Endothelial cell of umbilical vein (primary cell): ENCODE measurements around the gene CNGA4. TPM values are rescaled to one million over a fixed set of nuclear protein-coding genes. Genes with fewer than 3 reads are reported as not detected.

Experiments
- BruUV-seq: library from RNA; stranded (reverse); fragments of 400-500 nt; replicated peaks from 2 replicates; lab custom pipeline; 2021; lab: Mats Ljungman, UMichigan
- CTCF ChIA-PET: fragments of 300-600, 350-600 bp; sonication (Branson Sonifier 250); formaldehyde crosslinking; loops from one replicate; lab custom pipeline; 2021; ENCODE audit warnings: antibody characterized with exemption, inconsistent platforms; lab: Charles Lee
- POLR2A ChIA-PET: fragments of 300-600, 350-600 bp; sonication (Branson Sonifier 250); formaldehyde crosslinking; loops from one replicate; lab custom pipeline; 2021; ENCODE audit warnings: antibody characterized with exemption, inconsistent platforms; lab: Charles Lee
- DNase-seq: peaks from one replicate; pipeline ENCODE4 v3.0.0-alpha.2; 2011; ENCODE audit warnings: low read depth, low spot score
- FAIRE-seq: peaks from 2 replicates; lab custom pipeline; 2011; peaks lifted over from hg19 to GRCh38; lab: Jason Lieb, UNC
- H2AFZ ChIP-seq: 2 replicates; pipeline ENCODE4 v1.6.0; 2012; ENCODE audit warnings: low read depth, low read length, control low read depth, inconsistent platforms
- H3K27ac ChIP-seq: 2 replicates; pipeline ENCODE4 v1.5.1; 2011; ENCODE audit warnings: low read depth, mild to moderate bottlenecking, control low read depth, low read length, moderate library complexity; ENCODE audit not compliant: insufficient read depth
- H3K27me3 ChIP-seq, 2 experiments: 2 replicates each; pipeline versions ENCODE4 v1.6.0 to v1.6.1; 2011; ENCODE audit warnings: low read length in 2 of 2, mixed read lengths in 1 of 2; ENCODE audit not compliant: control insufficient read depth in 2 of 2, insufficient read depth in 2 of 2
- H3K36me3 ChIP-seq, 2 experiments: 2 replicates in 1 of 2; 3 replicates in 1 of 2; pipeline ENCODE4 v1.5.1; 2011; ENCODE audit warnings: low read length in 2 of 2, mild to moderate bottlenecking in 1 of 2, moderate library complexity in 1 of 2; ENCODE audit not compliant: control insufficient read depth in 2 of 2, insufficient read depth in 2 of 2; ENCODE audit errors: extremely low read depth in 1 of 2
- H3K4me1 ChIP-seq: 3 replicates; pipeline ENCODE4 v1.5.1; 2011; ENCODE audit warnings: mild to moderate bottlenecking, low read length; ENCODE audit not compliant: control insufficient read depth, insufficient read depth; ENCODE audit errors: extremely low read depth
- H3K4me2 ChIP-seq: 2 replicates; pipeline ENCODE4 v1.6.1; 2011; ENCODE audit warnings: low read length, control low read depth, mixed read lengths; ENCODE audit not compliant: insufficient read depth
- H3K4me3 ChIP-seq, 3 experiments: fragments of 200-600 bp in 1 of 3; sonication (generic), shearing (Covaris generic) in 1 of 3; replicated peaks in 1 of 3; 2 replicates each; pipeline ENCODE4 v1.5.1; 2011 to 2016; ENCODE audit warnings: control low read depth in 3 of 3, low read length in 3 of 3, mild to moderate bottlenecking in 2 of 3, inconsistent platforms in 1 of 3, low read depth in 1 of 3, moderate library complexity in 1 of 3; ENCODE audit not compliant: insufficient read depth in 1 of 3
- H3K79me2 ChIP-seq: 2 replicates; pipeline ENCODE4 v1.6.0; 2012; ENCODE audit warnings: low read length, inconsistent platforms; ENCODE audit not compliant: control insufficient read depth, insufficient read depth
- H3K9ac ChIP-seq: replicated peaks from 2 replicates; pipeline ENCODE3; 2011; ENCODE audit warnings: low read length, control low read depth; ENCODE audit not compliant: insufficient read depth; ENCODE audit errors: extremely low read depth
- H3K9me1 ChIP-seq: replicated peaks from 3 replicates; pipeline ENCODE4 v1.6.0; 2011; ENCODE audit warnings: mild to moderate bottlenecking, low read length; ENCODE audit not compliant: control insufficient read depth, insufficient read depth; ENCODE audit errors: extremely low read depth
- H3K9me3 ChIP-seq: replicated peaks from 2 replicates; pipeline ENCODE4 v1.5.1; 2012; ENCODE audit warnings: low read length, inconsistent platforms; ENCODE audit not compliant: control insufficient read depth, insufficient read depth
- H4K20me1 ChIP-seq: replicated peaks from 2 replicates; pipeline ENCODE3; 2011; ENCODE audit warnings: mild to moderate bottlenecking, low read length; ENCODE audit not compliant: control insufficient read depth, insufficient read depth; ENCODE audit errors: extremely low read depth
- CTCF ChIP-seq, 2 donors: IDR thresholded peaks; 1 replicate in 1 of 2; 2 replicates in 1 of 2; pipeline ENCODE4 v1.5.1; 2011; ENCODE audit warnings: low read length in 2 of 2, mild to moderate bottlenecking in 2 of 2, moderate library complexity in 2 of 2, control low read depth in 1 of 2, inconsistent platforms in 1 of 2, low read depth in 1 of 2; ENCODE audit not compliant: insufficient read depth in 1 of 2; ENCODE audit errors: extremely low read depth in 1 of 2
- EZH2 ChIP-seq: IDR thresholded peaks from 2 replicates; pipeline ENCODE4 v1.6.1; 2012; ENCODE audit warnings: borderline replicate concordance, low read depth, mild to moderate bottlenecking, moderate library complexity, low read length, inconsistent platforms; ENCODE audit not compliant: severe bottlenecking
- GATA2 ChIP-seq: IDR thresholded peaks from 2 replicates; pipeline ENCODE4 v1.7.0; 2011; ENCODE audit warnings: low read depth, mild to moderate bottlenecking, moderate library complexity, mixed read lengths, low read length; ENCODE audit not compliant: insufficient read length, insufficient read depth
- MAX ChIP-seq: IDR thresholded peaks from 2 replicates; pipeline ENCODE4 v1.6.1; 2011; ENCODE audit not compliant: insufficient read depth, insufficient read length
- MYC ChIP-seq: IDR thresholded peaks from one replicate; pipeline ENCODE4 v1.6.1; 2011; ENCODE audit warnings: mild to moderate bottlenecking, low read depth, low read length
- POLR2A ChIP-seq: IDR thresholded peaks from 2 replicates; pipeline ENCODE4 v1.6.1; 2012; ENCODE audit warnings: low read depth, mild to moderate bottlenecking, control low read depth, low read length
- POLR2AphosphoS5 ChIP-seq: IDR thresholded peaks from 2 replicates; pipeline ENCODE4 v1.6.1; 2012; ENCODE audit warnings: low read depth, mild to moderate bottlenecking, control low read depth, low read length, moderate library complexity; ENCODE audit not compliant: insufficient read depth
- dilution Hi-C: fragments of 300-500 bp; cut with MboI; formaldehyde crosslinking; loops from one replicate; pipeline ENCODE4 v1.15.0; 2019; ENCODE audit warnings: low sequenced_read_pairs; ENCODE audit not compliant: extremely low pct_ligation_motif_present
- intact Hi-C: fragments of 100-400 bp; cut with micrococcal nuclease; formaldehyde crosslinking; loops from one replicate; pipeline ENCODE4 v1.10.0; 2022
- polyA plus RNA-seq, 4 experiments: library from polyadenylated mRNA; depleted of rRNA in 3 of 4; stranded (reverse) in 3 of 4; unstranded in 1 of 4; fragments of >200 nt; gene quantifications; 2 replicates each; pipeline versions ENCODE4 v1.2.1 to v1.2.3, GENCODE V29; 2011 to 2012; ENCODE audit warnings: missing spikeins in 1 of 4
- total RNA-seq: library from RNA; stranded (reverse); gene quantifications from 2 replicates; pipeline ENCODE4 v1.2.3, GENCODE V29; 2021

The CNGA4 gene
- total and polyA plus RNA-seq, 2 donors (not counting 3 experiments of a cell fraction or from before 2014, with no cell fraction given) = 0.11 TPM; not detected in 1

- H3K4me3 ChIP-seq = no peak overlapping the region
Observed at GRCh38 chr11:6216501-6216900, 22.4 kb upstream of the CNGA4 start.

GRCh38 chr11:6217722-6218121 is 21.2 kb upstream of the CNGA4 start:
- DNase-seq (no peak), FAIRE-seq (no peak)
- ChIA-PET POLR2A (no interaction called here), CTCF (no interaction called here)
- H3K9me3 ChIP-seq = no peaks in the 10 kb centered on the region
- H2AFZ ChIP-seq = no peak overlapping the region
- H3K4me1 ChIP-seq = peaks cover 11% of the 10 kb centered on the region
- no peak overlapping the region for H3K4me3 ChIP-seq
- peaks cover 0 to 22% of the 10 kb centered on the region in 2 experiments for H3K36me3 ChIP-seq
- H3K4me2 ChIP-seq = no peak overlapping the region
- H3K27me3 ChIP-seq = no peaks in the 10 kb centered on the region
- no peaks in the 10 kb centered on the region for H3K9me1 ChIP-seq
- TF ChIP-seq EZH2 (no peak), POLR2AphosphoS5 (no peak), GATA2 (no peak), MAX (no peak), POLR2A (no peak), MYC (no peak), CTCF (IDR thresholded peaks at IDR 0.05; ENCODE audit: extremely low read depth in 1 of 2, insufficient read depth in 1 of 2, low read depth in 1 of 2, low read length in 2 of 2) (no peak)
- no TSS peak for BruUV-seq
- no peaks in the 10 kb centered on the region for H3K79me2 ChIP-seq
- H3K27ac ChIP-seq = no peak overlapping the region
- intact Hi-C loops = no loop called here
- dilution Hi-C loops = no loop called here
- no peaks in the 10 kb centered on the region for H4K20me1 ChIP-seq
- no peak overlapping the region for H3K9ac ChIP-seq

More at GRCh38 chr11:6216501-6216900, 22.4 kb upstream of the CNGA4 start:
- no peak overlapping the region for H2AFZ ChIP-seq
- H3K4me2 ChIP-seq = no peak overlapping the region
- ChIA-PET CTCF (interaction anchor here (0.6 to 1.8 kb wide), 3 partner anchors 19 to 147 kb away, joined by 3 to 10 read pairs (median 3); no protein-coding TSS in a partner anchor), POLR2A (no interaction called here)
- DNase-seq (no peak), FAIRE-seq (no peak)
- intact Hi-C loops (no loop called here), dilution Hi-C loops (no loop called here)
- H3K9me3 ChIP-seq = no peaks in the 10 kb centered on the region
- peaks cover 11% of the 10 kb centered on the region for H3K4me1 ChIP-seq
- no peaks in the 10 kb centered on the region for H3K9me1 ChIP-seq
- no peaks in the 10 kb centered on the region for H3K27me3 ChIP-seq
- BruUV-seq = no TSS peak
- H3K9ac ChIP-seq = no peak overlapping the region
- H3K36me3 ChIP-seq = peaks cover 0 to 20% of the 10 kb centered on the region in 2 experiments
- H3K27ac ChIP-seq = no peak overlapping the region
- H4K20me1 ChIP-seq = no peaks in the 10 kb centered on the region
- H3K79me2 ChIP-seq = no peaks in the 10 kb centered on the region
- TF ChIP-seq MAX = no peak
